ENCODE data around the gene OTOP3.
A peak's percentile ranks its signal among the peaks of the same experiment; 100 is the strongest.
"Not testable (repeated sequence)": the region's sequence is repeated elsewhere in the genome, so short reads cannot be mapped to it uniquely, and the experiment has no call there.

The OTOP3 gene

DNA sequence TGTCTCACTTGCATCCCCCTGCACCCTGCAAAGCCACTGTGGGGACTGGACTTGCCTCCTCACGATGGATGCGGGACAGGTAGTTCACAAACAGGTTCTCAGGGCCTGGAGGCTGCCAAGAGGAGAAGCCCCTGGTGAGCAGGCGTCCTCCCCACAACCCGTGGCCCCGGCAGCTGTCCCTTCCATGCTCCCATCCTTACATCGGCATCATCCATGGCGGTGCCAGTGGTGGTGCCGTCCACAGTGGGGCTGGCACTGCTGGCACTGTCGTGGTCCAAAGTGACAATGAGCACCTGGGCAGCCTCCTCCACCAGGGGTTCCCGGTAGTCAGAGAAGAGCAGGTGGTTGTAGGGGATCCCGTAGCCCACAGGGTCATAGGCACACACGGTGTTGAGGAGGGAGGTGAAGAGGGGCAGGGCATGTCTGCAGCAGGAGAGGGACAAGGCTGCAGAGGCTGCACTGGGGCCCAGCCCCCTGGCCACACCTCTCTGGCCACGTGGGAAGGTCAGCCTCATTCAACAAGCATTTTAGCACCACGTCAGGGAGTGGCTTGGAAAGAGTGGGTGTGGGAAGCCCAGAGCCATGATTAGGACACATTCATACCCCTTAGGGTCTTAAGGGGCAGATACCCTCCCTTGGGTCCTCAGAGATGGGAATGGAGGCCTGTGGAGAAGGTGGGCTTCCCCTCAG lies 24.3 kb downstream of the OTOP3 start:
- DNase-seq: no peak

DNA sequence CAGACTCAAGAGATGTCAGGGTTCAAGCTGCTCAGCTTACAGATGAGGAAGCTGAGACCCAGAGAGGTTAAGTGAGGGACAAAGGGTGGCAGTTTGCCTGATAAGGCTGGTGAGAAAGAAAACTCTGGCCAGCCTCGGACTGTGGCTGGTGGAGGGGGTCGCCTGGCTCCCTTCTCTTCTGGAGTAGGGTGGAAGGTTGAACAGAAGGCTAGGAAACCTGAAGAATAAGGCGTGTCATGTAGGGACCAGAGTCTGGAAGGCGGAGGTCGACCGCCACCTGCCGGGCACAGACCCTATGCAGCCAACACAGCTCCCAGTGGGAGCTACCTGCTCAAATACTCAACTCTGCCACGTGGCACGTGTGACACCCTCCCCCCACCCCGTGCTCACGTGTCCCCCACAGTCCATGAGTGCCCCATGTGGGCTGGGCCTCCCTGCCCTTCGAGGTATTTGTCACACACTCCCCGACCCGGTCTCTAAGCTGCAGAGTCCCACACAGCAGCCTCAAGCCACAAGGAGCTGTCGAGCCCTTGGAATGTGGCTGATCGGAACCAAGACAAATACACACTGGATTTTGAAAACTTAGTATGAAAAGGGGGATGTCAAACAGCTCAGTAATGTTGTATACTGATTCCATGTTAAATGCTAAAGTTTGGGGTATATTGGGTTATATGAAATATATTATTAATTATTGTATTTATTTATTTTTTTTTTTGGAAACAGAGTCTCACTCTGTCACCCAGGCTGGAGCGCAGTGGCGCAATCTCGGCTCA lies 25.1 kb downstream of the OTOP3 start:
- DNase-seq: no peak

DNA sequence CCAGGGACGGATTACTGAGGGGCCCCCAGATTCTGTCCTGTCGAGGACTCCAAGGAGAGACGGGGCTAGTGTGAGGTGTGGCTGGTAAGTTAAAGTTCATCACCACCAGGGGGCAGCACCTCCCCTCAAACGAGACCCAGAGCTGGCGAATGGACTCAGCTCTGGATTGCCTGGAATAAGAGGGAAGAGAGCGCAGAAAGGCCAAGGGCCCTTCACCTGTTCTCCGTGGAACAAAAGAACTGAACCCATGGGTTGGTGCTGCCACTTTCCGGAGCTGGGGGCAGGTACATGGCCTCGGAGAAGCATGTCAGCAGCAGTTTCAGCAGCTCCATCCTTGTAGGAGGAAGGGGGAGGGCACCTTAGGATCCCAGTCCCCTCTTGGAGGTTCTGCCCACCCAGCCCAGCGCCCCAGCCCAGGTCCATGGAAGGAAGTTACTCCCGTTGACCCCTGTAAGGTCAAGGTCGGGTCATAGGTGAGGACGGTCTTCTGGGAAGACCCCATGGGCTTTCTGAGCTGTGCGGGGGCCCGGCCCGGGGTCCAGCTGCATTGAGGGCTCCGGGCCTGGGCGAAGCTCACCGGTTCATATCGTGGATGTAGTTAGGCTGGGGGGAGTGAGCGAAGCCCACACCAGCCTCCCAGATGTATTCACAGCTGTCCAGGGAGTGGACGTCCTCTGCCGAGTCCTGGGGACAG lies 26.1 kb downstream of the OTOP3 start:
- DNase-seq: peak in 56 of 58 donors; percentile 21 to 91 (median 73)

DNA sequence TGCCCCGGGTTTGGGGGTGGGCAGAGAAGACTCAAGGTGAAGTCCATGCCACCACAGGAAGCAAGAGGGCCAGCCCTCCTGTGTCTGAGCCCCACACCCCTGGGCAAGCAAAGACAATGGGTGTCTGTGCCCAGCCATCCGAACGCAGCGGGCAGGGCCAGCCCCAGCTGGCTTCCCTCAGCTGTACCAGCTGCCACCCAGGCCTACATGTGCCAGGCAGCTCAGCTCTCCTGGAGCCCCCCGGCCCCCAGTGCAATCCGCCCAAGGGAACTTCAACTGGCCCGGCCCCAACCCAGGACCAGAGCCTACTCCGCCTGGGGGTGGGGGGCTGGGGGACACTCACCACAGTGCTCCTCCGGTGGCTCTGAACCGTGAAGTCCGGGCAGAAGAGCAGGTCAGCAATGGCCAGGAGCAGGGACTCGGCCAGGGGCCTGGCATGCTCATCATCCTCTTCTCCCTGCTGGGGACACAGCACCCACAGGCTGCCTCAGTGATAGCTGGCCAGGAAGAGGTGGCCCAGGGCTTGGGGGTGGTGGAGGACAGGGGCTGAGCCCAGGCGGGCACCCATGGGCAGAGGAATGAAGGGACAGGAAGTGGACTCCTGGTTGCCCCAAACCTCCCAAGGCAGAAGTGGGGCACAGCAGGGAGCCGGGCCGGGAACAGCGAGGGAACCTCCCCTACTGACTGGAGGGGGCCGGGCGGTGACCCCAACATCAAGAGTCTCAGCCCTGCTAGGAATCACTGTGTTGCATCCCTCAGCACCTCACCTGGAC lies 27.1 kb downstream of the OTOP3 start:
- peak in 47 of 58 donors; percentile 6 to 84 (median 59) for DNase-seq

DNA sequence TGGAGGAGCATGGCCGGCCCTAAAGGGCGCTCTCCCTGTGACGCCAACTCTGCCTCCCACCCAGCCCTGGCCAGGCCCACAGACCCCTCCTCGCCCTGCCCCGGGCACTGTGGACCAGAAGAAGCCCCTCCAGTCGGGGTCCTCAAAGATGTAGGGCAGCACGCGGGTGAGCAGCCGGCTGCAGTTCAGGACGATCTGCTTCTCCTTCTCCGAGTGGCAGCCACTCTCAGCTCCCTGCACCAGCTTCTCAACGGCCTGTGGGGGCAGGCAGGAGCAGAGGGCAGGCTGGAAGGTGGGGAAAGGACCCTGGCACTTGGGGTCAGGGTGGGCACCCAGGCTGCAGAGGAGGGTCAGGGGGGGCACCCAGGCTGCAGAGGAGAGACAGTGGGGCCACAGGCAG lies 28.0 kb downstream of the OTOP3 start:
- peak in 2 of 58 donors; percentile 13 to 21 for DNase-seq

DNA sequence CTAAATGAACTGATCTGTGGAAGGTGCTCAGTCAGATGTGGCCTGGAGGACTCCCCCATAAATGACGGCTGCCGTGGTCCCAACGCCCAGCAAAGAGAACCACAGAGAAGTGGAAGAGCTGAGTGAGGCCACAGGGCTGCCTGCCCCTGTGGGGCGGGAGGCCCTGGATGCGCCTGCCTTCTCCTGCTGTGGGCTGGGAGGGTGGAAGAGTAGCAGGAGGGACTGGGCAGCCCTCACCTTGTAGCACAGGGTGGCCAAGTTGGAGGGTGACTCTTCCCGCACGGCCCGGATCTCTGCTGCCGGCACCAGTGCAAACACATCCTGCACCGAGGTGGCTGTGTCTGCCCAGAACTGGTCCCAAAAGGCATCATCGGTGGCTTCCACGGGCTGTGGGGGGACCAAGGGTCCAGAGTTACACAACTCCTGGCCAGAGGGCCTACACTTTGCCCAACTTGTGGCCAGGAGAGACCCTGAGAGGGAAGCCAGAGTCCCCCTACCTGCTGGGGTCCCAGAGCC lies 28.6 kb downstream of the OTOP3 start:
- no peak for DNase-seq

DNA sequence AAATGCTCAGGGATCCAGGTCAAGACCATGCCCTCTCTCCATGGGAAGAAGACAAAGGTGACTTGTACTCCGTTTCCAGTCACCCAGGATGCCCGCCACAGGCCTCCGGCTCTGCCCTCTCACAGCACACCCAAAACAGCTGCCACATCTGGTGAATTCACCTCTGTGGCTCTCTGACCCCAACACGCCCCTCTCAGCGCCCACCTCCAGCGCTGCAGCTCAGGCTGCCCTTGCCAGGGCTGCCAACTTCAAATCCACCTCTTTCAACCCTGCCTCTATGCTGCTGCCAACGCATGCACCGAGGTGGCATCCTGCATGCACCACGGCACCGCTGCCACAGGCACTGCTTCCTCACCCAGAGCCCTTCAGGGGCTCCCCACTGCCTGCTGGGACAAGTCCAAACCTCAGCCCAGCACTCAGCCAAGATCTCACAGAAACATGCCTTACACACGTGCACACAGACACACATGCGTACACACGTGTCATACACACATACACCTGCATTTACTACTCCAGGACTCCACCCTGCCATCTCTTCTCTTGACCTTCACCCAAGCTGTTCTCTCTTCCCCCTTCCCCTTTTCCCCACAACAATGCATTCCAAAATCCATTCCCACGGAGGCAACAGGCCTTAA lies 29.4 kb downstream of the OTOP3 start:
- DNase-seq: no peak

DNA sequence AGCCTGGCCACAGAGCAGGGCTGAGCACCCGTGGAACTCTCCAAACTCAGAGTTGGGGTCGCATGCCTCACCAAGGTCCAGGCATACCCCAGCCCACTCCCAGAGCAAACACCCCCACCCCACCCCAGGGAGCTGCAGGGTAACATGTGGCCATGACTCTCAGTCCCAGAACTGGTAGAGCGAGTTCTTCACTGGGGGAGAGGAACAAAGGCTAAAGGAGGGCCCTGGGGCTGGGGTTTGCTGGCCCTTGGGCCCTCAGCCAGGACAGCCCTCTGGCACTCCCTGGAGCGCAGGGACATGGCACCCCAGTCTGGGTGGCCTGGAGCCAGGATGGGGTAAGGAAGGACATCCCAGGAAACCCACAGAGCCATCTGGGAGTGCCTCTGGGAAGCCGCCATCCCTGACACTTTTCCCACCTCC lies 32.7 kb downstream of the OTOP3 start:
- DNase-seq: no peak

DNA sequence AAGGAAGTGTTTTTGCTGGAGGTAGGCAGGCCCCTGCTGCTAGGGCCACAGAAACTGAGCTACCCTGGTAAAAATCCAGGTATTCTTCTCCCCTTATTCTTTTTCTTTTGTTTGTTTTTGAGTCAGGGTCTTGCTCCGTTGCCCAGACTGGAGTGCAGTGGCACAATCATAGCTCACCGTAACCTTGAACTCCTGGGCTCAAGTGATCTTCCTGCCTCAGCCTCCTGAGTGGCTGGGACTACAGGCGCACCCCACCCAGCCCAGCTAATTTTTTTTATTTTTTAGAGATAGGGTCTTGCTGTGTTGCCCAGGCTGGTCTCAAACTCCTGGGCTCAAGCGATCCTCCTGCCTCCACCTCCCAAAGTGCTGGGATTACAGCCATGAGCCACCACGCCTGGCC lies 33.8 kb downstream of the OTOP3 start:
- DNase-seq: not testable (repeated sequence)

DNA sequence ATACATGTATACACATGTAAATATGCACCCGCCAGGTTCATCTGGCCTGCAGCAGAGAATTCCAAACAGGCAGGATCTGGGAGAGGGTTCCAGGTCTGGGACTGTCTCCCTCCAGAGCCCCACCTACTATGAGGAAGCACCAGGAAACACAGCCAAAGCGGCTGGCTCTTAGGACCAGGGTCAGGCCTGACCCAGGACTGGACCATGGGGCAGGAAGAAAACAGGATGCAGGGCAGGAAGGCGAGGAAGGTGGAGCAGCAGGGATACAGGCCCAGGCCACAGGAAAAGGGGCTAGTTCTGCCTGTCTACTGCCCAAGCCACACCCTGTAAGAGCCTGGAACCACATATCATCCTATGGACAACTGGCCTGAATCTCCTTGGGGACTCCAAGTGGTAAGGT lies 34.7 kb downstream of the OTOP3 start:
- DNase-seq: no peak

DNA sequence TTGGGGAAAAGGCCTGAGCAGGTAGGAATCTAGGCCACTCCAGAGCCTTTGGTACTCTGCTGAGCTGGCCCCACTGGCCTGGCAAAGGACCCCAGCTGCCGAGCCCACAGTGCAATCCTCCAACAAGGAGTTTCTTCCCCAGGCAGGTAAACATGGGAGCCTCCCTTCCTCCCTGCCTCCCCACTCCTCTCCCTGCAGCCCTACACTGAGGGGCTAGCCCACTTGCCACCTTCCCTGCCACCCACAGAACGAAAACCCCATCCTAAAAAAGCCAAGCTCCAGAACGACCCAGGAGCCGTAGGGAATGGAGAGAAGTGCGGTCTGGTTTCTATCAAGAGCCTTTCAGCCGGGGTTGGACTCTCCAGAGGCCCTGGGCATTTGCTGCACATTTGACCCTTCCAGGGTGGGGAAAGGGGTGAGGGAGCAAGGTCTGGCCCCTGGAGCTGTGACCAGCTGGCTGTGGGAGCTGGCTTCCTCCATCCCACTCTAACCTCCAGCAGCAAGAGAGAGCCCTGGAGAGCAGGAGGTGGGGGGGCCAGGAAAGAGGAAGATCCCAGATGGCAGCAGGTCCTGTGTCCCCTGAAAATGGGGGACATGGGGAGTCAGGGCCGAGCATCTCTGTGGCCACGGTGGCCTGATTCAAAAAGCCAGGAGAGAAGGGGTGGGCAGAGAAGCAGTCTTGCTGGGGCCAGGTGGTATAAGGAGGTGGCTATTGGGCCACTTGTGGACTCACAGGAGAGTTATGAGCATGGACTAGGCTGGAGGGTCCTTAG lies 35.6 kb downstream of the OTOP3 start:
- peak in 1 of 58 donors; percentile 52 for DNase-seq

DNA sequence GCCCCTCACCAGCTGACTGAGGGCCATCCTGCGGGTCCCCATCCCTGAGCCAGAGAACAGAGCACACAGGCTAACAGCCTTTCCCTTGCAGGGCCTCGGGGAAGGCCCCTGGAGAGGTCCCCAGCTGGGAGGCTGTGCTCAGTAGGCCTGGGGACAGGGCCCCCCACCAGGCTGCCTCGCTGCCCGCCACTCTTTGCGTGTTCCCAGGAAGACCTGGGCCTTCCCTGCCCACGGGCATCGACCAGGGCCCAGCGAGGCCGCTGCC lies 36.1 kb downstream of the OTOP3 start:
- peak in 2 of 58 donors; percentile 32 to 44 for DNase-seq

DNA sequence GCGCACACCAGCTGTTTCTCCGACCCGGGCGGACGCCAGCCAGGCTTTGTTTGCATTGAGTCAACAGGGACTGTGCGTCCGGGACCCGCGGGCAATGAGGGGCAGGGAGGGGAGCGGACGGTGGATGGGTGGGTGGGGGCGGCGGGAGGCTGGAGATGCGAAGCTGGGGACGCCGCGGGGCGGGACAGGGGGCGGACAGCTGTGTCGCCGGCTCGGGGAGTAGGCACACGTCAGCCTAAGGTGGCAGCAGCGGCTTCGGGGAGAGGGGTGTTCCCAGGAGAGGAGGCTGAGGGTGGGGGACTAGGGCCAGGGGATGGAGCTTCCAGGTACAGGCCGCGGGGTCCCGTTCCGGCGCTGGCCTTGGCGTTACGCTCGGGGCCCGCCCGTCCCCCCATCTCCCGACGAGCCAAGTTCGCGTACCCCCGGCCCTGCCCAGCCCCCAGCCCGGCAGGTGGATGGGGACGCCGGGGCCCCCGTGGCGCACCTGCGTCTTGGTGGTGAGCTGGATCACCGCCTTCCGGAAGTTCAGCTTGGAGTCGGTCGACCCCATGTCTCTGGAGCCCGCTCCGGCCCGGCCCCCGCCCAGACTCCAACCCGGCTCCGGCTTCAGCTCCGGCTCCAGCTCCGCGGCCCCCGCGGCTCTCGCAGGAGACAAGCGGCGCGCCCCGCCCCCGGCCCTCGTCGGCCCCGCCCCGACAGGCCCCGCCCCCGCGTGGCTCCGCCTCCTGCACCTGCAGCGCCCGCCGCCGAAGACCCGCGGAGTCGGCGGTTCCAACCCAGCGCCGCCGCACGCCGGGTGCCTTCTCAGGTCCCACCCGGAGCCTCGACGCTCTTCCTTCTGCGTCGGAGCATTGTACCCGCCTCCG lies 36.6 kb downstream of the OTOP3 start, which contains the start of gene HID1:
Gene HID1 (minus strand): TSS at position 653 of the 866 bp plus-strand sequence. CDS start 103 bp downstream, at position 550.
- peak in 56 of 58 donors; percentile 9 to 89 (median 70) for DNase-seq

DNA sequence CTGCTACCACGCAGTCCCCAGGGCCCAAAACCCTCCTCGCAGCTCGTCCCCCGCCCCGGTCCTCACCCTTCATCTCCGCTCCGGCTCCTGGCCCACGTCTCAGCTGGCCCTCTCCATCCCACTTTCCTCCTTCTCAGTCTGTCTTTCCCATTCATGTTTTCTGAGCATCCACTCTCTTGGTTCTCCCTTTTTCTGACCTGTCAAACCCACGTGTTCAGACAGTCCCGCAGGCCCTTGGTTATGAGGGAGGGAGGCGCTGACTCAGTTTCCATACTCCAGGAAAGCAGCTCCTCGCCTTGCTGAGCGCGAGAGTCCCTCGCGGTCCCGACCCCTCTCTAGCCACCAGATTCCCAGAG lies 37.3 kb downstream of the OTOP3 start:
- DNase-seq: peak in 3 of 58 donors; percentile 26 to 52 (median 34)

DNA sequence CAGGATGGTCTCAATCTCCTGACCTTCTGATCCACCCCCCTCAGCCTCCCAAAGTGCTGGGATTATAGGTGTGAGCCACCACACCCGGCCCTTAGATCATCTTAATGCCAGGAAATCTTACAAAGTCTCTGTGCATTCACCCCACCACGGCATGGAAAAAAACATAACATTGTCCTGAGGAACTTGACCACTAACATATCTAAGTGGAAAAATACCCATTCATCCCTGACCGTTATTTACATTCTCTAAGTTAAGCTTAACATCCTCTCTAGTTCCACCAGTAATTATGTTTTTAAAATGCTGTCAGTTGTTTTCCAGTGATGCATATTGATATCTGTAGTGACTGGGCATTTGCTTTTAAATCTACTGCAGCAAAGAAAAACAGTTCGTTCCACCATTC lies 40.2 kb downstream of the OTOP3 start:
- DNase-seq: no peak

DNA sequence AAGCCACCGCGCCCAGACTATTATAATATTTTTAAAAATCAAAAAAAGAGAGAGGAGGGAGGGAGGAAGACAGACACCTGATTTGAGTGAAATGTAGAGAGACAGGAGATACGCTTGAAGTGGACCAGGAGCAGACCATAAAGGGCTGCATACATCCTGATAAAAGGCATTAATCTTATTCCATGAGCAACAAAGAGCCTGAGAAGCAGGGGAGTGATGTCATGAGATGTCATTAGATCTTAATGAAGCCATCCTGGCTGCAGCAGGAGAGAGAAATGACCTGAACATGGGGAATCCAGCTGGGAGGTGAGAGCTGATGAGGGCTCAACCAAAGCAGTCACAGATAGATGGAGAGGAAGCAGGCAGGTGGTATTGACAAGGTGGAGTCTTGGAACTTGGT lies 42.1 kb downstream of the OTOP3 start:
- no peak for DNase-seq

DNA sequence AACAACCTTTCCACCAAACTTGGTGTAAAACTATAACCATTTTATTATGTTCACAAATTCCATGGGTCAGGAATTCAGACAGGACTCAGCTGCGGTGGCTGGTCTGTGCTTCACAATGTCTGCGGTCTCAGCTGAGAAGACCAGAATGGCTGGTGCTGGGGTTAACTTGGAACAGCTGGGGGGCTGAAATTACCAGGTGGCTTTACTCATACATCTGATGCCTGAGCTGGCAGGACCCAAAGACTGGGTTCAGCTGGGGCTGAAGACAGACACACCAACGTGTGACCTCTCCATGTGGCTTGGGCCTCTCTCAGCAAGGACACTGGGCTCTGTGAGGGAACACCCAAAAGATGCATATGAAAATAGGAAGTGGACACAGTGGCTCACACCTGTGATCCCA lies 42.5 kb downstream of the OTOP3 start:
- no peak for DNase-seq

DNA sequence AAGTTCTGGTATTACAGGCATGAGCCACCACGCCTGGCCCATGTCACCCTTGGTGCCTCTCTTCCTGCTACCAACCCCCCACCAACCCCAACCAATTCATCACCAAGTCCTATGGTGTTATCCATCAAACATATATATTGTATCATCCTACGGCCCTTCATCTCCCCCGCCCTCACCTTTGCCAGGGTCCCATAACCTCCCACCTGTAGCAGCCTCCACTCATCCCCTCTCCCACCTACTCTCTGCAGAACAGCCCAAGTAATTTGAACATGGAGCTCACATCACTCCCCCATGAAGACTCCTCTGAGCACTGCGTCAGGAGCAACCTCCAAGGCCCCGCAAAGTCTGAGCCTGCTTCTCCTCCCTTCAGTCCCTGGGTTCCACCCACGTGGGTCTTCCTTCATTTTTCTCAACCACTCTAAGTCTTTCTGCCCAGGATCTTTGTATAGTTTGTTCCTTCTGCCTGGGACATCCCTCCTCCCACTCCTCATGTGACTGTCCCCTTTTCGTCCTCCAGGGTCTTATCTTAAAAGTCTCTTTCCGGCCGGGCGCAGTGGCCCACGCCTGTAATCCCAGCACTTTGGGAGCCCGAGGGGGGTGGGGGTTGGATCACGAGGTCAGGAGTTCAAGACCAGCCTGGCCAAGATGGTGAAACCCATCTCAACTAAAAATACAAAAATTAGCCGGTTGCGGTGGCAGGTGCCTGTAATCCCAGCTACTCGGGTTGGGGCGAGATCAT lies 43.9 kb downstream of the OTOP3 start:
- DNase-seq: no peak

All from anterior cingulate cortex (tissue), 58 donors.